ENCODE measurements around the gene DIP2B.

The DIP2B gene

DNA sequence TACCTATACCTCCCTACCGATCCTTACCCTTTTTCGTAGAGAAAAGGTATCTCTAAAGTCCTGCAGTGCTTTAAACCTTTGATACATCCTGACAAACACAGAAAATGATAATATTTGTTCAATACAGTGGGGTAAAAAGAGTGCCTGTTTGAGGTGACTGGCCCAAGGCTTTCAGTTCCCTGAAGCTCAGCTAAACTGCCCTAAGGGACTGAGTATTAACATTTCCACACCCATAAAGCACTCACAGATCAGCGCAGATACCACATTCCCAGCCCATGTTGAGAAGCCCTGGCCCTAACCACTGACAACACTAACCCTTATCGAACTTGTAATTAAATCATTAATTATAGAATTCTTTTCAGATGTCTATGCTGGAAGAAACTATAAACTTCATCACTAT is 108.7 kb downstream of the DIP2B start:
- no peak for DNase-seq (ENCODE audit: low read depth)

DNA sequence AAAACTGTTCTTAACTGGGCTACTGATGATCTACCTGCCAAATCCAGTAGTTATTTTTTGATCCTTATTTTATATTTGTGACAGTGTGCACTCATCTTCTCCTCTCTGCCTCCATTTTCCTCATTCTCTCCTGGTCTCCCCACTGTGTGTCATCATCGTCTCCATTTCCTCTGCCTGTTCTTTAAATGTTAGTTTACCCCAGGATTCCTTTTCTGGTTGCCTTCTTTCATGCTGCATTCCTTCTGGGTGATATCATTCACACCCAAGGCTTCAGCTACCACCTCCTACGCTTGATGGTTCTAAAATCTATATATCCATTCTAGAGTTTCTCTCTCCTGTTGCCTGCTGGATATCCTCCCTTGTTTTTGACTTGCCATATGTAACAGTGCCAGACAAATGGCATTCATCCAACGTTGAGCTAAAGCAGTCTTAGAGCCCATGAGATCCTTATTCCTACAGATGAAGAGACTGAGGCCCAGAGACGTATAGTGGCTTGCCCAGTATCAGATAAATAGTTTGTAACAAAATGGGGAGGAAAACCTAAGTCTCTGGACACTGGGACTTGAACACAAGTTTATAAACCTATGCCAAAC is 109.5 kb downstream of the DIP2B start:
- no peak for DNase-seq (ENCODE audit: low read depth)

GRCh38 chr12:50615145-50615906 is 110.5 kb downstream of the DIP2B start:
- no peak for DNase-seq (ENCODE audit: low read depth)

GRCh38 chr12:50615907-50616296 is 111.1 kb downstream of the DIP2B start:
- no peak for DNase-seq (ENCODE audit: low read depth)

DNA sequence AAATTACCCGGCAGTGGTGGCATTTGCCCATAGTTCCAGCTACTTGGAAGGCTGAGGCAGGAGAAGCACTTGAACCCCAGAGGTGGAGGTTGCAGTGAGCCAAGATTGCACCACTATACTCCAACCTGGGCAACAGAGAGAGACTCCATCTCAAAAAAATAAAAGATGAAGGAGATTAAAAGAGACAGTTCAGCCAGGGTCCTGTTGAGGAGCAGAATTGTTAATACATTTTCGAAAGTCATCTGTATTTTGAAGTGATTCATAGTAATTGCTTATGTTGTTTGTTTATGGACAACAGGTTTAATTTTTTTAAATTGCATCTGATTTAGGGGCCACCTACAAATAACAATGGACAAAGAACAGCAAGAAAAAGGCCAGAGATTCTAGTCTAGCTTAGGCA is 112.9 kb downstream of the DIP2B start:
- no peak for DNase-seq (ENCODE audit: low read depth)

DNA sequence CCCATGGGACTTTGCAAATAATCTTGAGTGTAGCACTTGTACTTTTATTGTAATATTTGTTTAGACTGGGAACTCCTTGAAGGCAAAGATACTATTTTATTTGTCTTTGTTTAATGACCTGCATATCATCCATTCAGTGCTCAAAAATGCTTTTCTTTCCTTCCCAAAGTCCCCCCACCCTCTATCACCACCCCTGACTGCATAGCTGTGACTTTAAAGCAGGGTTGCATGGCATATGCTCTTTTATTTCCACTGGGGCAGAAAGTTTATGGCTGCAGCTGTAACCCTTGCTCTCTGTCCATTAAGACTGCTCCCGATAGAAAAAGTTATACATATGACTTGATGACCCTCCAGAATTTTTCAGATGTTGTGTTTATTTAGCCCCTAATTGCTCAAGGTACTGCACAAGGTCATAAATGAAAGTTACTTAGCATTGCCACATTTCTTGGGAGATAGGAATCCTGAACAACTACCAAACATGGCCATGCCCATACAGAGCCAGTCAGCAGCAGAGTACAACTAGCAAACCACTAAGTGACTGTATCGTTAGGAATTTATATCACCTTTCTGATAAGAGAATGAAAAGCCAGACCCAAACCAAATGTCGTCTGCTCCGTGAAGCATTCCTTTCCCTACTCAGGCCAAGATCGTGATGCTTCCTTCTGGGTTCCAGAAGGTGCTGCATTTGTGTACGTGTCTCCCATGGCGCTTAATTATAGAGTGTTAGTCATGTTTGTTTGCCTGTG is 114.3 kb downstream of the DIP2B start:
- DNase-seq (ENCODE audit: low read depth), result no peak

GRCh38 chr12:50619610-50619958 is 114.8 kb downstream of the DIP2B start:
- no peak for DNase-seq (ENCODE audit: low read depth)

DNA sequence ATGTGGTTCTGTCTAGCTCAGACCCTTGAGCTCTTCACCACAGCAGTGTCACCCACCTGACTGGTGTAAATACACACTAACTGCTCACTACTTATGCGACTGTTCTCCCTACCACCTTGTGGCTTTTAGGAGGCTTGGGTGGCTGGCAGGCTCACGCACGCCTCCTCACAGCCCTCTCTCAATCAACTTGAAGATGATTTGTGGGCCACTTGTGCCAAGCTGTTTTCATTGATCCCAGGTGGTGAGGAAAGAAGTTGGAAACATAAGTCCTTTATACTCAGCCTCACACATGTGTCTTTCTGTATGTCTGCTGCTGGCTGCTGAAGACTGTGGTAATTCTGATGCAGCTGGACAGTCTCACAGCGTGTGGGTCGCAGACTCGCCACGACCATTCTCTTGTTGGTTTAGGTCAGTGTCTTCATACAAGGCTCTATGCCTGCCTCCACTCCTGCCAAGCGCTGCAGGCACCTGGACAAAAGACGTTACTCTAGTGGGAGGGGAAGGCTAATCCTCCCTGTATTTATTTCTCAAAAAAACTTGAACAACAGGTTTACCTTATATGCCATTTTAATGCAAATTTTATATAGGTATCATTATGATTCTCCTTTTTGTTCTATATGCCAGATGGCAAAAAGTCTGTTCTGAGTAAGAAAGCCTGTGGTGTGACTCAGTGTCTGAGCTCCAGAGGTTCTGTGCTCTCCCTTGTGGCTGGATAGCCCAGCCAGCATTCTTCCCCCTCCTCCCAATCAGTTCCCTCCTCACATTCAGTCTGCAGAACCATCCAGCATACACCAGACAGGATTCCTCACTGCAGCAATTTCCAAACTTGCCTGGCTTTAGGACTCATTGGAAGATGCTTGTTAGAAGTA is 115.6 kb downstream of the DIP2B start:
- peak; percentile 79 for DNase-seq (ENCODE audit: low read depth)

GRCh38 chr12:50620978-50621360 is 116.2 kb downstream of the DIP2B start:
- no peak for DNase-seq (ENCODE audit: low read depth)

DNA sequence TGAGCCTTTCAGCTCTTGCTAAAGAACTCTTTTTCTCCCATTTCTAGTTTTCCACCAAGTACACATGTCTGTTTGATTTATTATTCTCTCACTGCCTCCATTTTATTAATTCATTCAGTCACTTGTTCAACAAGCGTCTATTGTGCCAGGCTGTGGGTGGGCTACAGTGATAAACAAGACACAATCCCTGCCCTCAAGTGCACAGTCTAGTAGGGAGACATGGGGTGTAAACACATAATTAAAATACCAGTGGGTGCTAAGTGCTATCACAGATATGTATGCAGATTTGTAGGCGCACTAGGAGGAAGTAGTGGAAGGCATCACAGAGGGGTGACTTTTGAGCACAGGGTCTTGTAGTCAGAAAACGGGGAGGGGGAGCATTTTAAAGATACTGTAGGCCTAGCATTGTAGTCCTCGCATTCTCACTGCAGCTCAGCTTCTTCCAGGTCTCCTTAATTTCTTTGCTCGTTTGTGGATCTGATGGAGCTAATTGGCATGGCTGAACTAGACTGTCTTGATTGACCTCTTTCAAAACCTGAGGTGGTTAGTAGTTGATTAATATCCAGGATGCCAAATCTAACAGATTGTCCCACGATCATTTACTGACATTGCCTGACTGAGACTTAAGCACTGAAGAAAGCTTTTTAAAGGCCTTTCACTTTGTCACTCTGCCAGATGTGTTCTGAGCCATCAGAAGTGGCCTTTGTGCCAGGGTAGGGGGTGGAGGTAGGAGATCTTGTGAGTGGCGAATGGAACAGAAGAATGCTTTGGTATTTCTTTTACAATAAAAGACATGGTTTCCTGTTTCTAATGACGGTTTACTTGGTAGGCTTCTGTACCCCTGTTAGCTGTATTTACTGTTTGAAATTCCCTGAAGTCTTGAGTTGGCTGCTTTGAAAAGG is 116.9 kb downstream of the DIP2B start:
- no peak for DNase-seq (ENCODE audit: low read depth)

DNA sequence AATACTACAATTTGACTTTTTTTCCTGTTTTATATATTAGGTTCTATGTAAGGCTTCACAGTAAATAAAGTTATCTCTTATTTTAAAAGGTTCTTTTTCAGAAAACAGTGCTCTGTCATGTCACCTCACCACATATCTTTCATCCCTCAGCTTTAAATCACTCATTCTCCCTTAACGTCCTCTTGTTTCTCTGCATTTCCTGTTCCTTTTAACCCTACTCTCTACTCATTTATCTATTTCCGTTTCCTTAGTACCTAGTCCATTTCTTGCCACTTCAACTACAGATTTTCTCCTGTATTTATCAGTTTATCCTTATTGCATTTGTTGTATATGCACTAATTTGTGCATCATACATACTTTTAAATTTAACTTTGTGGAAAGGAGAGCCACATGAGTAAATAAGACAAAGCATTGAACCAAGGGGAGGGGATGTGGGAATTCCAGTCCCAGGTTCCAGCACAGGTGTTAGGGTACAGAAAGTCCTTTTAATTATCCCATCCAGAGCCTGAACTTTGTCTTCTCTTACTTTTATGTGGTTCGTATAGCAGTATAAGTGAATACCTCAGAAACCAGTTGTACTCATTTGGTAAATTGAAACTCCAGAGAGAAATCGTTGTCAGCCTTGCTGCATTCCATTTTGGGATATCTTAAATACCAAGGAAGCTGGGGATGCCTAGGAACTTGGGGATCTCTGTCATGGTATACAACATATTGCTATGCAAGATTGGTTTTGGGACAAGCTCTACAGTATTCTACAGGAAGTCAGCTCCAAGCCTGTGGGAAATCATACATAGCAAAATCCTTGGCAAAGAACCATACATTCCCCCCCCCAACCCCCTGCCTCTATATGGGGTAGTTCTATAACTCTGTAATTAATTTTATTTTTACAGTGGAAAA is 120.5 kb downstream of the DIP2B start:
- no peak for DNase-seq (ENCODE audit: low read depth)

DNA sequence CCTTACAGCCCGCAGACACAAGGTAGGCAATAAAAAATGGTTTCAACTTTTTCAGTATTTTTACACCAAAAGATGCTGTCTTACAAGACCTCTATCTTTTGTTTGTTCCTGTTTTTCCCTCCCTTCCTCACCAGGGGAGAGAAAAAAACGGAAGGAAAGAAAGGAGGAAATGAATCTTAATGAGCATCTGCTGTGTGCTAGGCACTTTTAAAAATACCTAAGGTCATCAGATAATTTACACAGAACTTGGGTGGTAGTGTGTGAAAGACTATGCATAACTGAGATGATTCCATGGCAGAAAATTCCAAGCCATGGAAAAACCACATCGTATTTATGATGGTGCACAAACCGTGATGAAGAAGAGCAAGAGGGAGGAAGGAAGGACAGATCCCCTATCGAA is 121.2 kb downstream of the DIP2B start:
- no peak for DNase-seq (ENCODE audit: low read depth)

GRCh38 chr12:50627491-50627890 is 122.7 kb downstream of the DIP2B start:
- DNase-seq (ENCODE audit: low read depth), result no peak

GRCh38 chr12:50628394-50628793 is 123.6 kb downstream of the DIP2B start:
- no peak for DNase-seq (ENCODE audit: low read depth)

- DNase-seq (ENCODE audit: low read depth), result peak; percentile 41
Observed at GRCh38 chr12:50633955-50634354, 129.2 kb downstream of the DIP2B start.

DNA sequence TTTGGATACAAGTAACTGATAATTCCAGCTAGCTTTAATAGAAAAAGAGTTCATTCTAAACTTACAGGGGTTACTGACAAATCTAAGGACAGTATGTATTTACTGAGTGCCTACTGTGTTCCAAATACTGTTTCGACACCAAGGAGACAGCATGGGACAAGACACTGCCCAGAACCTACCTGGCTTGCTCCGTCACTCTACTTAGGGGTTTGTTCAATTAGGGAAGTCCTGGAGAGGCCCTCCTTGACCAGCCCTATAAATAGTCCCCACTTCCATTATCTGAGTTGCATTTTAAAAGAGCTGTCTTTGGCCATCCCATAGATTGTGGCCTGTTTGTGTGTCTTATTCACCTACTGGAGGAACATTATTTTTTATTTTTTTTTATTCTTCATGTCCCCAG is 129.6 kb downstream of the DIP2B start:
- DNase-seq (ENCODE audit: low read depth), result no peak

- no peak for DNase-seq (ENCODE audit: low read depth)
Observed at GRCh38 chr12:50635364-50635763, 130.6 kb downstream of the DIP2B start.

- DNase-seq (ENCODE audit: low read depth), result no peak
Observed at GRCh38 chr12:50635857-50636256, 131.1 kb downstream of the DIP2B start.

GRCh38 chr12:50636505-50636904 is 131.7 kb downstream of the DIP2B start:
- no peak for DNase-seq (ENCODE audit: low read depth)

DNA sequence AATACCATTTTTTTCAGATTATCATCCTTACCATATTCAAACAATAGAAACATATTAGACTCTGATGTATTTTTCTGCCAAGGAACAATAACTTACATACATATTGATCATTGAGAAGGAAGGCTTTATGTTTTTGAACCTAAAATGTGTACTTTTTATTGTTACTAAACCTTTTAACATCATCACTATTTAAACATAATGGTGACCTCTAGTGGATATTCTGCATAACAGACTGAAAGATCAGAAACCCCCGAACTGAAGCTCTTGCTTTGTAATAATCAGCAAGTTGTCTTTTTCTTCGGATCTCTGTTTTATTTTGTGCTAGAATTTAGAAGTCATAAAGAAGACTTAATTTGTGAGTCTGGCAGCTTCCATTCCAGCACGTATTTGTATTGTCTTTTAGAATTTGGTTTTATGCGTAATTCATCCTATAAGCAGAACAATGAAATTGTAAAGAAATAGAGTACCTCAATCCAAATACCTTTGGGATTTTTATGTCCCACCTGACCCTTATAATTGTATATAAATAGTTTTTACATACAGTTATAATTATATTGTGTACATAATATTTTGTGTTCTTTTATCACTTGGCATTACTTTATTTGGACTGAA is 133.2 kb downstream of the DIP2B start:
- DNase-seq (ENCODE audit: low read depth), result no peak
